ENCODE measurements around the gene TTC5.

Gene TTC5, protein sequence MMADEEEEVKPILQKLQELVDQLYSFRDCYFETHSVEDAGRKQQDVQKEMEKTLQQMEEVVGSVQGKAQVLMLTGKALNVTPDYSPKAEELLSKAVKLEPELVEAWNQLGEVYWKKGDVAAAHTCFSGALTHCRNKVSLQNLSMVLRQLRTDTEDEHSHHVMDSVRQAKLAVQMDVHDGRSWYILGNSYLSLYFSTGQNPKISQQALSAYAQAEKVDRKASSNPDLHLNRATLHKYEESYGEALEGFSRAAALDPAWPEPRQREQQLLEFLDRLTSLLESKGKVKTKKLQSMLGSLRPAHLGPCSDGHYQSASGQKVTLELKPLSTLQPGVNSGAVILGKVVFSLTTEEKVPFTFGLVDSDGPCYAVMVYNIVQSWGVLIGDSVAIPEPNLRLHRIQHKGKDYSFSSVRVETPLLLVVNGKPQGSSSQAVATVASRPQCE

DNA sequence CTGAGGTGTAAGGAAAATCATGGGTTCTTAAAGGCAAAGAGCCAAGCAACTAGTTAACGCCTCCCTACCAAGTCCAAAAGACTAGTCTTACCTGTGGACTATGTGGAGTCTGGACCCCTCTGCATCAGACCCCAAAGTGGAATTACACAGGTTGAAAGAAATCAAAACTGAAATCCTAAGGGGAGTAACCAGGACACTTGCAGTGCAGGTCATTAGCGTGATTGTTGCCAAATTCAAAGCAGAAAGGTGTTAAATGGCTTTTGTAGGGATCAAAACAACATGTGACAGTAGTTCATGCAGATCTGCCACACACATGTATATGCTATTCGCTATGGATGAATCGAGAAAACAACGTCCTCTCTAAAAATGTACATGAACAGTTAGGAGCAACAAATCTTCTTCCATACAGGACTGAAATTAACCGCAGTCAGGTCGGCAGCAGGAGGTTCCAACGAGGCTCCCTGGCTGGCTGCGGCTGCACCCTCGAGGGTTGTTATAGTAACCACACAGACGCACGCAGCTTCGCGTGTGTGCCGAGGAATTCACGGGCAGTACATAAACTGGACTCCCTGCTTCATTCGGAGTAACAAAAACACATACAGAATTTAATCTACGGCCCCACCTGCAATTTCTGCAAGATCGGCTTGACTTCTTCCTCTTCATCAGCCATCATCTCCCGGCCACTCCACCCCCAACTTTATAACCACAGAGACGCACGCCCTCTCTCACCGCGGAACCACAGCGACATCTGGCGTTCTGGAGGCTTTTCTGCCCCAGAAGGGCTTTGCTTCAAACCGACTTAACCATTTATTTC, at the start of gene TTC5:
Gene TTC5, minus strand, starts transcription at position 687 of the 814 bp plus-strand sequence. Its CDS starts 14 bp downstream, at position 673.
- TF ChIP-seq, protein P1, sequence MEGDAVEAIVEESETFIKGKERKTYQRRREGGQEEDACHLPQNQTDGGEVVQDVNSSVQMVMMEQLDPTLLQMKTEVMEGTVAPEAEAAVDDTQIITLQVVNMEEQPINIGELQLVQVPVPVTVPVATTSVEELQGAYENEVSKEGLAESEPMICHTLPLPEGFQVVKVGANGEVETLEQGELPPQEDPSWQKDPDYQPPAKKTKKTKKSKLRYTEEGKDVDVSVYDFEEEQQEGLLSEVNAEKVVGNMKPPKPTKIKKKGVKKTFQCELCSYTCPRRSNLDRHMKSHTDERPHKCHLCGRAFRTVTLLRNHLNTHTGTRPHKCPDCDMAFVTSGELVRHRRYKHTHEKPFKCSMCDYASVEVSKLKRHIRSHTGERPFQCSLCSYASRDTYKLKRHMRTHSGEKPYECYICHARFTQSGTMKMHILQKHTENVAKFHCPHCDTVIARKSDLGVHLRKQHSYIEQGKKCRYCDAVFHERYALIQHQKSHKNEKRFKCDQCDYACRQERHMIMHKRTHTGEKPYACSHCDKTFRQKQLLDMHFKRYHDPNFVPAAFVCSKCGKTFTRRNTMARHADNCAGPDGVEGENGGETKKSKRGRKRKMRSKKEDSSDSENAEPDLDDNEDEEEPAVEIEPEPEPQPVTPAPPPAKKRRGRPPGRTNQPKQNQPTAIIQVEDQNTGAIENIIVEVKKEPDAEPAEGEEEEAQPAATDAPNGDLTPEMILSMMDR (conservative IDR thresholded peaks at IDR 0.05; ENCODE audit: low read depth, low read length) = peak; percentile 83
- H4K20me1 ChIP-seq (ENCODE audit: insufficient read depth) = no peaks in the 10 kb centered on the region
- peak within 1 kb of the TSS; percentile 29; the same call in 1 of the 2 replicates for H3K27ac ChIP-seq

GRCh38 chr14:20350860-20351259, 45.1 kb upstream of the TTC5 start:
- TF ChIP-seq, protein P1 (conservative IDR thresholded peaks at IDR 0.05; ENCODE audit: low read depth, low read length) = no peak
- Histone ChIP-seq H2AFZ (ENCODE audit: low read depth) (no peak overlapping the region), H3K4me1 (ENCODE audit: low read depth, poor library complexity, severe bottlenecking) (no peaks in the 10 kb centered on the region), H3K27me3 (ENCODE audit: insufficient read depth, low read depth) (no peaks in the 10 kb centered on the region), H3K36me3 (ENCODE audit: insufficient read depth) (peaks cover 5% of the 10 kb centered on the region; the same call in 1 of the 2 replicates), H3K27ac (no peak overlapping the region), H3K4me2 (no peak overlapping the region), H3K4me3 (IDR thresholded peaks at IDR 0.05; ENCODE audit: insufficient read depth, low read depth, low read length) (no peak overlapping the region), H4K20me1 (ENCODE audit: insufficient read depth) (no peaks in the 10 kb centered on the region), H3K9ac (no peak overlapping the region), H3K79me2 (ENCODE audit: insufficient read depth, low read depth) (no peaks in the 10 kb centered on the region)

More for the DNA sequence above, at the start of gene TTC5:
- peaks cover 17% of the 10 kb centered on the region for H3K79me2 ChIP-seq (ENCODE audit: insufficient read depth, low read depth)
- H3K4me3 ChIP-seq (IDR thresholded peaks at IDR 0.05; ENCODE audit: insufficient read depth, low read depth, low read length) = peak within 1 kb of the TSS; percentile 30
- H2AFZ ChIP-seq (ENCODE audit: low read depth) = peak within 1 kb of the TSS; percentile 51
- peaks cover 33% of the 10 kb centered on the region for H3K4me1 ChIP-seq (ENCODE audit: low read depth, poor library complexity, severe bottlenecking)
- H3K4me2 ChIP-seq = peak within 1 kb of the TSS; percentile 71
- H3K9ac ChIP-seq = peak within 1 kb of the TSS; percentile 45; the same call in 1 of the 2 replicates
- H3K27me3 ChIP-seq (ENCODE audit: insufficient read depth, low read depth) = no peaks in the 10 kb centered on the region
- H3K36me3 ChIP-seq (ENCODE audit: insufficient read depth) = no peaks in the 10 kb centered on the region

DNA sequence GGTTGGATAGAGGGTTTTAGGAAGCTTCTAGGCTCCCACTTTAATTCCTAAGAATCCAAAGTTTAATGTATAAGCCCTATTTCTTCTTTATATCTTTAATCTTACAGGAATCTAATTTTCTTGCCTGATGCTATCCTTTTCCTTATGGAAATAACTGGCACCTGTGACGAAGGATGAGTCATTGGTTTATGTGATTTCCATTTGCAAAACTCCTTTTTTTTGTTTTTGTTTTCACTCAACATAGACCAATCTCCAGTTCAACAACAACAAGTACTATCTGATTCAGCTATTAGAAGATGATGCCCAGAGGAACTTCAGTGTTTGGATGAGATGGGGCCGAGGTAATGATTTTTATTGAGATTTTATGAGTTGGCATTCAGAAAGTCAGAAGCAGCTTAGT, 44.5 kb upstream of the TTC5 start:
- H3K4me3 ChIP-seq (IDR thresholded peaks at IDR 0.05; ENCODE audit: insufficient read depth, low read depth, low read length) = no peak overlapping the region
- no peak overlapping the region for H3K9ac ChIP-seq
- TF ChIP-seq, protein P1 (conservative IDR thresholded peaks at IDR 0.05; ENCODE audit: low read depth, low read length) = no peak
- no peak overlapping the region for H2AFZ ChIP-seq (ENCODE audit: low read depth)
- peaks cover 5% of the 10 kb centered on the region; the same call in 1 of the 2 replicates for H3K36me3 ChIP-seq (ENCODE audit: insufficient read depth)
- no peak overlapping the region for H3K27ac ChIP-seq
- H3K4me1 ChIP-seq (ENCODE audit: low read depth, poor library complexity, severe bottlenecking) = no peaks in the 10 kb centered on the region
- no peaks in the 10 kb centered on the region for H3K79me2 ChIP-seq (ENCODE audit: insufficient read depth, low read depth)
- H3K4me2 ChIP-seq = no peak overlapping the region
- H4K20me1 ChIP-seq (ENCODE audit: insufficient read depth) = no peaks in the 10 kb centered on the region
- H3K27me3 ChIP-seq (ENCODE audit: insufficient read depth, low read depth) = no peaks in the 10 kb centered on the region

DNA sequence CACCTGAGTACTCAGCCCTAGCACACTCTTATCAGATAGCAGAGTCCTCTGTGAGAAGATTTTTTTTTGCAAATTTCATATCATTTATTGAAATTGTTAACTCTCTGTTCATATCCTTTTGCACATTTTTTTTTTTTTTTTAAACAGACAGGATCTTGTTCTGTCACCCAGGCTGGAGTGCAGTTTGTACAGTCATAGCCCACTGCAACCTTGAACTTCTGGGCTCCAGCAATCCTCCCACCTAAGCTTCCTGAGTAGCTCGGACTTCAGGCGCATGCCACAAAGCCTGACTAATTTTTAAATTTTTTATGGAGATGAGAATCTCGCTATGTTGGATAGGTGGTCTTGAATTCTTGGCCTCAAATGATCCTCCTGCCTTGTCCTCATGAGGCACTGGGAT, 42.0 kb upstream of the TTC5 start:
- H3K27ac ChIP-seq = no peak overlapping the region
- H3K9ac ChIP-seq = no peak overlapping the region
- TF ChIP-seq, protein P1 (conservative IDR thresholded peaks at IDR 0.05; ENCODE audit: low read depth, low read length) = no peak
- no peak overlapping the region for H2AFZ ChIP-seq (ENCODE audit: low read depth)
- no peak overlapping the region for H3K4me2 ChIP-seq
- H4K20me1 ChIP-seq (ENCODE audit: insufficient read depth) = no peaks in the 10 kb centered on the region
- H3K27me3 ChIP-seq (ENCODE audit: insufficient read depth, low read depth) = no peaks in the 10 kb centered on the region
- no peak overlapping the region for H3K4me3 ChIP-seq (IDR thresholded peaks at IDR 0.05; ENCODE audit: insufficient read depth, low read depth, low read length)
- H3K79me2 ChIP-seq (ENCODE audit: insufficient read depth, low read depth) = no peaks in the 10 kb centered on the region; the same call in 1 of the 2 replicates
- H3K4me1 ChIP-seq (ENCODE audit: low read depth, poor library complexity, severe bottlenecking) = peaks cover 5% of the 10 kb centered on the region
- no peaks in the 10 kb centered on the region for H3K36me3 ChIP-seq (ENCODE audit: insufficient read depth)

Data from KMS-11 (cell line).